ENCODE measurements around the gene ASXL1.
A peak's percentile ranks its signal among the peaks of the same experiment; 100 is the strongest.
"Not testable (repeated sequence)": the region's sequence is repeated elsewhere in the genome, so short reads cannot be mapped to it uniquely, and the experiment has no call there.

ASXL1 gene

GRCh38 chr20:32336918-32337347 lies 21.2 kb upstream of the ASXL1 start:
- DNase-seq = no peak

- no peak for DNase-seq
These were observed 20.0 kb upstream of the ASXL1 start for GRCh38 chr20:32337937-32338661.

- no peak for DNase-seq
These were observed 19.5 kb upstream of the ASXL1 start for GRCh38 chr20:32338665-32339064.

- peak in 7 of 51 donors; percentile 3 to 25 (median 4) for DNase-seq
These were observed 19.0 kb upstream of the ASXL1 start for GRCh38 chr20:32339116-32339515.

- DNase-seq = not testable (repeated sequence)
These were observed 17.1 kb upstream of the ASXL1 start for GRCh38 chr20:32341053-32341452.

GRCh38 chr20:32343439-32343838 lies 14.7 kb upstream of the ASXL1 start:
- DNase-seq = no peak

GRCh38 chr20:32344835-32345506 lies 13.2 kb upstream of the ASXL1 start:
- DNase-seq = peak in 9 of 51 donors; percentile 8 to 37 (median 11)

GRCh38 chr20:32348207-32348606 lies 9.9 kb upstream of the ASXL1 start:
- no peak for DNase-seq

GRCh38 chr20:32350421-32350820 lies 7.7 kb upstream of the ASXL1 start:
- DNase-seq = no peak

GRCh38 chr20:32352121-32352720 lies 5.9 kb upstream of the ASXL1 start:
- no peak for DNase-seq

GRCh38 chr20:32353848-32354496 lies 4.2 kb upstream of the ASXL1 start:
- no peak for DNase-seq

- DNase-seq = no peak
These were observed 3.3 kb upstream of the ASXL1 start for GRCh38 chr20:32354592-32355416.

- DNase-seq = no peak
These were observed 2.7 kb upstream of the ASXL1 start for GRCh38 chr20:32355417-32355841.

GRCh38 chr20:32355907-32356621 lies 2.1 kb upstream of the ASXL1 start:
- DNase-seq = not testable (repeated sequence)

GRCh38 chr20:32356622-32357374 lies 1.3 kb upstream of the ASXL1 start:
- no peak for DNase-seq

GRCh38 chr20:32357375-32357868 lies 709 bp upstream of the ASXL1 start:
- peak in 6 of 51 donors; percentile 13 to 75 (median 33) for DNase-seq

GRCh38 chr20:32358632-32358882 lies 426 bp downstream of the ASXL1 start:
- DNase-seq = peak in 3 of 51 donors; percentile 30 to 81 (median 73)

- peak in 42 of 51 donors; percentile 16 to 79 (median 52) for DNase-seq
These were observed 927 bp downstream of the ASXL1 start for GRCh38 chr20:32358883-32359632.

Measured in hypothalamus (tissue), 51 donors.